HuH-7 (cell line): ENCODE measurements around the gene ITPRID1.
"Not testable (repeated sequence)": the region's sequence is repeated elsewhere in the genome, so short reads cannot be mapped to it uniquely, and the experiment has no call there.

Experiments
- DNase-seq: peaks from one replicate; pipeline ENCODE4 v3.0.0; 2011; ENCODE audit warnings: low spot score

Gene ITPRID1

GRCh38 chr7:31513790-31514189 is at the start of gene ITPRID1:
TSS of gene ITPRID1 (plus strand) at chr7:31514090. CDS start at chr7:31553025, 38,935 bp downstream.
- DNase-seq, result no peak

- DNase-seq, result no peak
Measured at GRCh38 chr7:31464601-31465000, 49.3 kb upstream of the ITPRID1 start.

GRCh38 chr7:31465285-31465684 is 48.6 kb upstream of the ITPRID1 start:
- DNase-seq, result no peak

- DNase-seq, result no peak
Measured at GRCh38 chr7:31466036-31466435, 47.9 kb upstream of the ITPRID1 start.

- DNase-seq, result not testable (repeated sequence)
Measured at GRCh38 chr7:31470883-31471282, 43.0 kb upstream of the ITPRID1 start.

- DNase-seq, result no peak
Measured at GRCh38 chr7:31475368-31475767, 38.5 kb upstream of the ITPRID1 start.

GRCh38 chr7:31476073-31476745 is 37.7 kb upstream of the ITPRID1 start:
- DNase-seq, result no peak

- DNase-seq, result no peak
Measured at GRCh38 chr7:31476941-31477677, 36.8 kb upstream of the ITPRID1 start.

GRCh38 chr7:31478018-31478417 is 35.9 kb upstream of the ITPRID1 start:
- DNase-seq, result no peak

- DNase-seq, result no peak
Measured at GRCh38 chr7:31478721-31479120, 35.2 kb upstream of the ITPRID1 start.

GRCh38 chr7:31487071-31487470 is 26.8 kb upstream of the ITPRID1 start:
- DNase-seq, result no peak

GRCh38 chr7:31487476-31487875 is 26.4 kb upstream of the ITPRID1 start:
- no peak for DNase-seq

GRCh38 chr7:31488562-31489203 is 25.2 kb upstream of the ITPRID1 start:
- peak; percentile 56 for DNase-seq

GRCh38 chr7:31490796-31491314 is 23.0 kb upstream of the ITPRID1 start:
- DNase-seq, result no peak

GRCh38 chr7:31492086-31492485 is 21.8 kb upstream of the ITPRID1 start:
- DNase-seq, result no peak

- DNase-seq, result no peak
Measured at GRCh38 chr7:31493714-31494181, 20.1 kb upstream of the ITPRID1 start.

- no peak for DNase-seq
Measured at GRCh38 chr7:31494421-31494820, 19.5 kb upstream of the ITPRID1 start.

GRCh38 chr7:31495653-31496052 is 18.2 kb upstream of the ITPRID1 start:
- no peak for DNase-seq

GRCh38 chr7:31497516-31497915 is 16.4 kb upstream of the ITPRID1 start:
- no peak for DNase-seq

GRCh38 chr7:31500656-31501055 is 13.2 kb upstream of the ITPRID1 start:
- no peak for DNase-seq

- no peak for DNase-seq
Measured at GRCh38 chr7:31508823-31509222, 5.1 kb upstream of the ITPRID1 start.

GRCh38 chr7:31512166-31512565 is 1.7 kb upstream of the ITPRID1 start:
- DNase-seq, result no peak
